GM12872 (cell line): ENCODE measurements around the gene GAB4.

Source experiments
- CTCF ChIP-seq: IDR thresholded peaks from 3 replicates; pipeline ENCODE4 v1.5.1; 2011; ENCODE audit warnings: low read depth, mild to moderate bottlenecking, low read length, moderate library complexity; ENCODE audit not compliant: insufficient read depth

Gene GAB4

DNA sequence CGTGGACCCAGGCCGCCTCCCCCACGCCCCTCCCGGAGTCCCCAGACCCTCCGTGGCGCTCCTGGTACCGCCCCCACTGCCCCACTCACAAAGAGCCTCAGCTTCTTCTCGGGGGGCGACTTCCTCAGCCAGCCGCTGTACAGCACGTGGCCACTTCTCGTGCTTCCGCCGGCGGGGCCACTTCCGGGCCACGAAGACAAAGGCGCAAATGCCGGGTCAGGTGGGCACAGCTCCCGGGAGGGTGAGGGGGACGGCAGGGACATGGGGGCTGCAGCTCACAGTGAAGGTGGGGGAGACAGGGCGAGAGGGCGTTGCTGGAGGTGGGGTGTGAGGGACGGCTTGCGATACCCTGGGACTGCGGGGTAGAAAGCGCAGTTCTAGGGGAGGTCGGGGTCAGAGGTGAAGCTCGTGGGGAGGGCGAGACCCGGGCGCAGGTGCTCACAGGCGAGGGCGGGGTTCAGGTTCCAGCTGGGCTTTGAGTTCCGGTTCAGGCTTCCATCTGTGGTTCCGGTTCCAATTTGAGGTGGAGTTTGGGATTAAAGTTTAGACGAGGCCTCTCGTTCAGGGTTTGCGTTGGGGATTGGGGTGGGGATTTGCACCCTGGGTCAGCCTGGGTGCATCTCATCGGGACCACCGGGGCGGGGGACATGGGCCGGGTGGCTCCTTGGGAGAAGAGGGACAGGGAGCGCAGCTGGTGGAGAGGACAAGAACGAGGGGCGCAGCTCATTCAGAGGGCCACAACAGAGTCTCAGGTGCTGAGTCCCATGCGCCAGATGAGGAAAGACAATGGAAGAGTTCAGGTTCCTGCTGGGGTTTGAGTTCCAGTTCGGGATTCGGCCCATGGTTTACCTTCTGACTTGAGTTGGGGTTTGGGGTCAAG, at the start of gene GAB4:
Gene GAB4, minus strand, starts transcription at position 371 of the 880 bp plus-strand sequence. Its CDS starts 108 bp downstream, at position 263.
- no peak for TF ChIP-seq CTCF

DNA sequence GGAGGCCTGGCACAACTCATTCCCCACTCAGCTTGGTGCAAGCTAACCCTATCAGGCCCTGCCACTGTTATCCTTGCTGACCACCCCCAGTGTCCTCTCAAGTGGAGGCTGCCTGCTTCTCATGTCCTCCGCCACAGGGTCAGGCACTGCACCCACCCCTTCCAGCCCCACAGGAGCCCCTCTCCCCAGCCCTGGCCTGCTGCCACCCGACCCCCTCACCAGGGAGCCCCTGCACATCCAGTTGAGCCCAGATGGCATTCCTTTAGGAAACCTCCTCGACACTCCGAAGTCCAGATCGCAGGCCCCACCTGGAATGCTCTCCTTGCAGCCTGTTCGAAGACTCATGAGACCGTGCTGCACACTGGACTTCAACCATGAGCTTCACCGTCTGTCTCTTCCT, 48.8 kb upstream of the GAB4 start:
- TF ChIP-seq CTCF = no peak

DNA sequence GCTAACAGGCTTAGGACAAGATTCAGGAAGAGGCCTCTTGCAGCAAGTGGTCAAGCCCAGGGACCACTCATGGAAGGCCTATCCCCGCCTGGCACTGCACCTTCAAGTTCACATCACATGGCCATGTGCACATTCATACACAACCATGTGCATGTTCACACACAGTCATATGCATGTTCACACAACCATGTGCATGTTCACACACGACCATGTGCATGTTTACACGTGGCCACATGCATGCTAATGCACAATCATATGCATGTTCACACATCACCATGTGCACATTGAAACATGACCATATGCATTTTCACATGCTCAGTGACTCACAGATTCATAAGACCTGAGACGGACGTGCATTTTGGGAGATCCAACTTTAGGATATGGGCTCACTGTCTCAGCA, 48.0 kb upstream of the GAB4 start:
- no peak for TF ChIP-seq CTCF

DNA sequence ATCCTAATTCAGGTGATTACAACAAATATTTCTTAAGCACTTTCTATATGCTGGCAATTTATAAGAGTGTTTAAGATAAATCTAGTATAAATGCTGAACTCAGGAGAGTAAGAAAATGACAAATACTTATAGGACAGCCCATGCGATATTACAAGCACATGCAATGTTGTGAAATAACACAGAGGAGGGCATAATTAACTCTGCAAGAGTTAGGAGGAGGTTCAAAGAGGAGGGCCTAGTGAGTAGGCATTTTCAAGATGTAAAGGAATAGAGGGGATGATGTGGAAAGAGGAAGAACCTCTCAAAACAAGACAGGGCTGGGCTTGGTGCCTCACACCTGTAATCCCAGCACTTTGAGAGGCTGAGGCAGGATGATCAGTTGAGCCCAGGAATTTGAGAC, 39.6 kb upstream of the GAB4 start:
- TF ChIP-seq CTCF = no peak

DNA sequence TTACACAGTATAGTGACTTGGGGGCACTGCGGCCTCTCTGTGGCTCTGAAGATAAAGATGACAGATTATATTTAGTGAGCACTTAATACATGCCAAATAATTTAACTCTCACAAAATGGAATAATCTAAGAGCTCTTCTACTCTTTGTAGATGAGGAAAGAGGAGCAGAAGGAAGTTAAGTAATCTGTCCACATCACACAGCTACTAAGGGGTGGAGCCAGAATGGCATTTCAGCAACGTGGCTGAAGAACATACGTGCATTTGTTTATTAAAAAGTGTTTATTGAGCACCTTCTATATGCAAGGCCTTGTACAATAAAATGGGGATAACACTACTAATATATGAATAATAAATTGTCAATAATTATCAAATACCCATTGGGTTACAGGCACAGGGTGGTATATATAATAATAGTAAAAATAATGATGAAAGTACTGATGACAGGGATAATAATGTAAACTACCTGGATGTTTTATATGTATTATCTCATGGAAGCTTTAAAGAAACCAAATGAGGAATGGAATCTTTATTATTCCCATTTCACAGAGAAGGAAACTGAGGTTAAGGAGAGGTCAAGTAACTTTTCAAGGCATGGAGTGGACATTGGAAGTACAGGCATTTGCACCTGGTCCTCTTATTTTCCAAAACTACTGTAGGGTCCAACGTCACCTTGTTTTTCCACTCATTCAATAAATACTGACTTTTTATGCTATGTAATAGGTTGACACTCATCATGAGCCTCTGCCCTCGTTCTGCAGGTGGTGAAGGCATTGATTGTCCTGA, 38.7 kb upstream of the GAB4 start:
- no peak for TF ChIP-seq CTCF

- TF ChIP-seq CTCF = no peak
Measured at GRCh38 chr22:17043521-17043920, 35.5 kb upstream of the GAB4 start.

GRCh38 chr22:17035246-17035645, 27.2 kb upstream of the GAB4 start:
- TF ChIP-seq CTCF = no peak
